Activated B cell treated with CpG ODN at 0.5 μM for 24 hours (primary cell): ENCODE results near the gene FPGT. TPM values are rescaled to one million over a fixed set of nuclear protein-coding genes. Genes with fewer than 3 reads are reported as not detected.
"Not testable (repeated sequence)": the region's sequence is repeated elsewhere in the genome, so short reads cannot be mapped to it uniquely, and the experiment has no call there.

Experiments
- ATAC-seq: fragments of 200-7000 bp; cut with Tn5 transposase; one replicate; pipeline ENCODE4 v1.10.0; 2021; ENCODE audit warnings: low read depth, mild to moderate bottlenecking, moderate library complexity
- CTCF ChIA-PET: fragments of 350-600 bp; sonication (Branson Sonifier 250); formaldehyde crosslinking; loops from one replicate; lab custom pipeline; 2021; ENCODE audit warnings: antibody characterized with exemption; lab: Charles Lee
- POLR2A ChIA-PET: fragments of 350-600 bp; sonication (Branson Sonifier 250); formaldehyde crosslinking; loops from one replicate; lab custom pipeline; 2021; ENCODE audit warnings: antibody characterized with exemption; lab: Charles Lee
- DNase-seq: peaks from one replicate; pipeline ENCODE4 v3.0.0; 2022
- H3K27ac Mint-ChIP-seq: one replicate; pipeline ENCODE4 v1.8.0; 2020; ENCODE audit warnings: mixed read lengths
- H3K27me3 Mint-ChIP-seq: one replicate; pipeline ENCODE4 v1.8.0; 2021; ENCODE audit warnings: mixed read lengths
- H3K36me3 Mint-ChIP-seq: one replicate; pipeline ENCODE4 v1.8.0; 2021; ENCODE audit warnings: low read depth, mixed read lengths
- H3K4me1 Mint-ChIP-seq: one replicate; pipeline ENCODE4 v1.8.0; 2021; ENCODE audit warnings: mixed read lengths
- H3K4me3 Mint-ChIP-seq: one replicate; pipeline ENCODE4 v1.8.0; 2020; ENCODE audit warnings: mild to moderate bottlenecking, mixed read lengths
- H3K9me3 Mint-ChIP-seq: one replicate; pipeline ENCODE4 v1.8.0; 2020; ENCODE audit warnings: mixed read lengths
- intact Hi-C: fragments of 100-400 bp; cut with micrococcal nuclease; formaldehyde crosslinking; loops from one replicate; pipeline ENCODE4 v1.15.1; 2024
- total RNA-seq: library from RNA; stranded (reverse); gene quantifications from 2 replicates; pipeline ENCODE4 v1.2.3, GENCODE V29; 2022
- TF ChIP-seq, protein P1 (sequence below): fragments of 200-600 bp; IDR thresholded peaks from one replicate; pipeline ENCODE4 v1.8.0; 2022; ENCODE audit warnings: antibody characterized with exemption, mild to moderate bottlenecking

FPGT gene
- 10.1 and 12.0 TPM in 2 replicates for total RNA-seq

- H3K27me3 Mint-ChIP-seq = no peaks in the 10 kb centered on the region
- CTCF ChIA-PET = interaction anchor here (1.6 kb wide), 1 partner anchor 535 kb away, joined by 3 read pairs; the partner anchor contains the start of genes CRYZ and TYW3
These were observed at the start of gene FPGT, which contains the start of gene LRRIQ3 for GRCh38 chr1:74197657-74198552. Gene FPGT, plus strand, starts transcription at chr1:74198242. Its CDS starts 37 bp downstream, at chr1:74198279. Gene LRRIQ3, minus strand, starts transcription at chr1:74198176. Its CDS starts 14,492 bp downstream, at chr1:74183684.

DNA sequence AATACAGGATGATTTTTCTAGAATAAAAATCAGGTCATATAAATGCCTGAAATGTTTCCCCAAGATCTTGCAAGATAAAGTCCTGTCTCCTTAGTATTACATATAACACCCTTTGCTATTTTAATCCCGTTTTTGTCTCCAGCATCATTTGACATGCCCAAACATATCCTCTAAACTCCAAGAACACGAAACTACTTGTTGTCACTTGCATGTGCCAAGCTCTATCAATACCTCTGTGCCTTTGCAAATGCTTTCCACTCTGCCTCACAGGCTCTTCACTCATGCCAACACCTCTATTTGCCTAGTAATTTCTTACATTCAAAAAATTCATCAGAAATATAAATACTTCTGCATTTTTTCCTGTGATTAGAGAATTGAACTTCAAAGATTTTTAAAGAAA lies 38.0 kb upstream of the FPGT start:
- H3K4me3 Mint-ChIP-seq = no peak overlapping the region
- intact Hi-C loops = no loop called here
- ChIA-PET POLR2A (no interaction called here), CTCF (no interaction called here)
- no peaks in the 10 kb centered on the region for H3K27me3 Mint-ChIP-seq
- no peaks in the 10 kb centered on the region for H3K36me3 Mint-ChIP-seq
- no peak for DNase-seq
- no peaks in the 10 kb centered on the region for H3K4me1 Mint-ChIP-seq
- no peak for ATAC-seq
- H3K9me3 Mint-ChIP-seq = no peaks in the 10 kb centered on the region
- TF ChIP-seq, protein P1, sequence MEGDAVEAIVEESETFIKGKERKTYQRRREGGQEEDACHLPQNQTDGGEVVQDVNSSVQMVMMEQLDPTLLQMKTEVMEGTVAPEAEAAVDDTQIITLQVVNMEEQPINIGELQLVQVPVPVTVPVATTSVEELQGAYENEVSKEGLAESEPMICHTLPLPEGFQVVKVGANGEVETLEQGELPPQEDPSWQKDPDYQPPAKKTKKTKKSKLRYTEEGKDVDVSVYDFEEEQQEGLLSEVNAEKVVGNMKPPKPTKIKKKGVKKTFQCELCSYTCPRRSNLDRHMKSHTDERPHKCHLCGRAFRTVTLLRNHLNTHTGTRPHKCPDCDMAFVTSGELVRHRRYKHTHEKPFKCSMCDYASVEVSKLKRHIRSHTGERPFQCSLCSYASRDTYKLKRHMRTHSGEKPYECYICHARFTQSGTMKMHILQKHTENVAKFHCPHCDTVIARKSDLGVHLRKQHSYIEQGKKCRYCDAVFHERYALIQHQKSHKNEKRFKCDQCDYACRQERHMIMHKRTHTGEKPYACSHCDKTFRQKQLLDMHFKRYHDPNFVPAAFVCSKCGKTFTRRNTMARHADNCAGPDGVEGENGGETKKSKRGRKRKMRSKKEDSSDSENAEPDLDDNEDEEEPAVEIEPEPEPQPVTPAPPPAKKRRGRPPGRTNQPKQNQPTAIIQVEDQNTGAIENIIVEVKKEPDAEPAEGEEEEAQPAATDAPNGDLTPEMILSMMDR = no peak
- H3K27ac Mint-ChIP-seq = no peak overlapping the region

More at GRCh38 chr1:74197657-74198552, at the start of gene FPGT, which contains the start of gene LRRIQ3:
- Mint-ChIP-seq H3K27ac (peak within 1 kb of the TSS; percentile 92), H3K9me3 (no peaks in the 10 kb centered on the region), H3K4me3 (peak within 1 kb of the TSS; percentile 87), H3K4me1 (peaks cover 27% of the 10 kb centered on the region), H3K36me3 (peaks cover 24% of the 10 kb centered on the region)
- peak; percentile 96 for ATAC-seq
- intact Hi-C loops = loop anchor here (1.0 to 10.0 kb wide), 6 partner anchors 455 to 1915 kb away; partner anchors contain the start of genes ACADM, CRYZ, NEGR1 and RABGGTB
- TF ChIP-seq, protein P1 = no peak
- POLR2A ChIA-PET = interaction anchor here (0.6 to 2.8 kb wide), 4 partner anchors 15 to 1588 kb away, joined by 3 to 12 read pairs (median 4); partner anchors contain the start of genes CRYZ, RABGGTB and TYW3
- peak; percentile 94 for DNase-seq

DNA sequence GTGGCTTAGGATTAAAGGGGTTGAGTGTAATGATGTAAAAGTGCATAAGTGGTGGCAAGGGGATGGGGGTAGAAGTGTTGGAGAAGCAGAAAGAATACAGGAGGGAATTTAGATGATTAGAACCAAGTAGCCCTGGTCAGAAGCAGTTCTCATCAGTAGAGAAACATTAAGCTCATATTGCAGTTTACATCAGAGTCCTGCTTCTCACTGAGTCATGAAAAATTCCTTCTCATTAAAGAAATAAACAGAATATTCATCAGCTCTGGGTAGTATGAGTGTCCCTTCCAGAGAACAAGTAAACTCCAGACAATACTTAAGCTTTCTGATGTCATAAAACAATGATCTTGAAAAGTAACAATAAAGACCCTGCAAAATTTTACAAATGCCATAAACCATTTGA lies 36.5 kb upstream of the FPGT start:
- ATAC-seq (no peak), DNase-seq (no peak)
- TF ChIP-seq, protein P1 = no peak
- H3K4me3 Mint-ChIP-seq = no peak overlapping the region
- intact Hi-C loops = no loop called here
- no peak overlapping the region for H3K27ac Mint-ChIP-seq
- H3K27me3 Mint-ChIP-seq = no peaks in the 10 kb centered on the region
- ChIA-PET CTCF (no interaction called here), POLR2A (no interaction called here)
- no peaks in the 10 kb centered on the region for H3K36me3 Mint-ChIP-seq
- no peaks in the 10 kb centered on the region for H3K9me3 Mint-ChIP-seq
- no peaks in the 10 kb centered on the region for H3K4me1 Mint-ChIP-seq

DNA sequence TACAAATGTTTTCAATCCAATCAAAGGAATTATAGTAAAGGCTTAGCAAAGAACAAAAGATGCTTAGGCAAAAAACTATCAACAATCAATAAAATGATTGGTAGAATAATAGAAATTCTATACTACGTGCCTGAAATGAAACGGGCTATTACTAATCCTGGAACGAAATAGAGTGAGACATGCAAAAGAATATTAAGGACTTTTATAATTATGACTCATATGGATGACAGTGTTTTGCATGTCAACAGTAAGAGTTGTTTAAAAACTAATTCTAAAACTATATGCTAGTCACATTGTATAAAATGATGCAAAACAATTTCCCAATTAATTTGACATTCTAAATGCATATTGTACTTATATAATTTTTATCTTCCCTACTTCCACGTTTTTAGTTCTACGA lies 35.7 kb upstream of the FPGT start:
- Mint-ChIP-seq H3K4me1 (no peaks in the 10 kb centered on the region), H3K9me3 (no peaks in the 10 kb centered on the region), H3K27ac (no peak overlapping the region), H3K36me3 (no peaks in the 10 kb centered on the region), H3K27me3 (no peaks in the 10 kb centered on the region), H3K4me3 (no peak overlapping the region)
- DNase-seq (no peak), ATAC-seq (no peak)
- TF ChIP-seq, protein P1 = no peak
- intact Hi-C loops = no loop called here
- ChIA-PET CTCF (no interaction called here), POLR2A (no interaction called here)

DNA sequence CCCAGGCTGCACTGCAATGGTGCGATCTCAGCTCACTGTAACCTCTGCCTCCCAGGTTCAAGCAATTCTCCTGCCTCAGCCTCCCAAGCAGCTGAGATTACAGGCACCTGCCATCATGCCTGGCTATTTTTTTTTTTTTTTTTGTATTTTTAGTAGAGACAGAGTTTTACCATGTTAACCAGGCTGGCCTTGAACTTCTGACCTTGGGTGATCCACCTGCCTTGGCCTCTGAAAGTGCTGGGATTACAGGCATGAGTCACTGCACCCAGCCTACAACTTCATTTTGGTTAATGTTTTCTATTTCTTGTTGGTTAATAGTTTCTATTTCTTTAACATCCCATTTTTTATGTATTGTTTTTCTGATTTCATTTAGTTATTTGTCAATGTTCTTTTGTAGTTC lies 23.6 kb upstream of the FPGT start:
- ATAC-seq, intact Hi-C loops, H3K4me3 Mint-ChIP-seq, DNase-seq, H3K36me3 Mint-ChIP-seq, CTCF ChIA-PET, H3K27me3 Mint-ChIP-seq, H3K4me1 Mint-ChIP-seq, H3K27ac Mint-ChIP-seq, POLR2A ChIA-PET: not testable (repeated sequence)
- peaks cover 19% of the 10 kb centered on the region for H3K9me3 Mint-ChIP-seq
